Progenitor cell of endocrine pancreas (in vitro differentiated cells): Measurements from ENCODE around the gene PCDHA2. TPM values are rescaled to one million over a fixed set of nuclear protein-coding genes. Genes with fewer than 3 reads are reported as not detected.
A peak's percentile ranks its signal among the peaks of the same experiment; 100 is the strongest.

Experiments used
- DNase-seq: peaks from one replicate; pipeline ENCODE4 v3.0.0; 2021; ENCODE audit warnings: low spot score; ENCODE audit not compliant: unreplicated experiment
- H3K27ac Mint-ChIP-seq: 2 replicates; pipeline ENCODE4 v1.8.0; 2021; ENCODE audit warnings: mild to moderate bottlenecking, moderate library complexity, mixed read lengths
- H3K27me3 Mint-ChIP-seq: 2 replicates; pipeline ENCODE4 v1.8.0; 2021; ENCODE audit warnings: mixed read lengths
- H3K36me3 Mint-ChIP-seq: 2 replicates; pipeline ENCODE4 v1.8.0; 2022; ENCODE audit warnings: mixed read lengths; ENCODE audit not compliant: insufficient read depth
- H3K4me1 Mint-ChIP-seq: 2 replicates; pipeline ENCODE4 v1.8.0; 2021; ENCODE audit warnings: low read depth, mixed read lengths
- H3K4me3 Mint-ChIP-seq: 2 replicates; pipeline ENCODE4 v1.8.0; 2021; ENCODE audit warnings: low read depth, mild to moderate bottlenecking, moderate library complexity, mixed read lengths
- H3K9me3 Mint-ChIP-seq: 2 replicates; pipeline ENCODE4 v1.8.0; 2021; ENCODE audit warnings: low read depth, mixed read lengths
- CTCF ChIP-seq: fragments of 200-600 bp; sonication (generic); IDR thresholded peaks from one replicate; pipeline ENCODE4 v1.5.0; 2021; ENCODE audit warnings: antibody characterized with exemption, mild to moderate bottlenecking; ENCODE audit not compliant: unreplicated experiment
- total RNA-seq: library from RNA; stranded (reverse); gene quantifications from 2 replicates; pipeline ENCODE4 v1.2.1, GENCODE V29; 2021

Gene PCDHA2
- total RNA-seq, 1 donor from 2014 or later, result 5.6 TPM

GRCh38 chr5:140835622-140836510 lies 41.2 kb downstream of the PCDHA2 start:
- Mint-ChIP-seq H3K27me3 (no peaks in the 10 kb centered on the region), H3K4me3 (no peak overlapping the region), H3K36me3 (peaks cover 66% of the 10 kb centered on the region), H3K9me3 (peaks cover 35% of the 10 kb centered on the region), H3K27ac (no peak overlapping the region), H3K4me1 (no peaks in the 10 kb centered on the region)
- no peak for DNase-seq
- TF ChIP-seq CTCF, result no peak

- Mint-ChIP-seq H3K27ac (no peak within 1 kb of the TSS), H3K9me3 (peaks cover 27% of the 10 kb centered on the region), H3K4me3 (peak within 1 kb of the TSS; percentile 38), H3K27me3 (no peaks in the 10 kb centered on the region), H3K36me3 (peaks cover 51% of the 10 kb centered on the region), H3K4me1 (no peaks in the 10 kb centered on the region)
- TF ChIP-seq CTCF, result no peak
- DNase-seq, result no peak
These were observed 46.6 kb downstream of the PCDHA2 start, which contains the start of gene PCDHA8 for GRCh38 chr5:140840978-140841962. PCDHA8 (plus strand) TSS chr5:140841187; CDS start chr5:140841322, 135 bp downstream.

- no peaks in the 10 kb centered on the region for H3K27me3 Mint-ChIP-seq
- H3K4me3 Mint-ChIP-seq, result no peak overlapping the region
- no peak for DNase-seq
- TF ChIP-seq CTCF, result no peak
- H3K27ac Mint-ChIP-seq, result no peak overlapping the region
- peaks cover 58% of the 10 kb centered on the region for H3K36me3 Mint-ChIP-seq
- H3K4me1 Mint-ChIP-seq, result no peaks in the 10 kb centered on the region
- H3K9me3 Mint-ChIP-seq, result peaks cover 36% of the 10 kb centered on the region
These were observed 48.4 kb downstream of the PCDHA2 start for GRCh38 chr5:140842798-140843733.

Other genes starting within 250 kb of the PCDHA2 start
- gene EIF4EBP3, start 247.2 kb upstream of the PCDHA2 start, total RNA-seq, result 6.1 and 6.7 TPM in 2 replicates
- 31.8 and 34.6 TPM in 2 replicates for gene SRA1, start 237.4 kb upstream of the PCDHA2 start, total RNA-seq
- 47.8 and 53.6 TPM in 2 replicates for gene APBB3, start 230.3 kb upstream of the PCDHA2 start, total RNA-seq
- 67.3 and 69.2 TPM in 2 replicates for gene SLC35A4, start 230.0 kb upstream of the PCDHA2 start, total RNA-seq
- 0.36 TPM in 1 of 2 replicates, not detected in the other for gene CD14, start 161.7 kb upstream of the PCDHA2 start, total RNA-seq
- gene TMCO6, start 155.4 kb upstream of the PCDHA2 start, total RNA-seq, result 25.9 and 27.5 TPM in 2 replicates
- gene NDUFA2, start 147.2 kb upstream of the PCDHA2 start, total RNA-seq, result 62.4 and 63.9 TPM in 2 replicates
- 76.1 and 85.2 TPM in 2 replicates for gene IK, start 147.0 kb upstream of the PCDHA2 start, total RNA-seq
- gene WDR55, start 129.9 kb upstream of the PCDHA2 start, total RNA-seq, result 26.0 and 26.9 TPM in 2 replicates
- 3.1 and 4.0 TPM in 2 replicates for gene DND1, start 121.3 kb upstream of the PCDHA2 start, total RNA-seq
- gene HARS1, start 103.5 kb upstream of the PCDHA2 start, total RNA-seq, result 77.7 and 78.9 TPM in 2 replicates
- 44.7 and 47.5 TPM in 2 replicates for gene HARS2, start 103.4 kb upstream of the PCDHA2 start, total RNA-seq
- 67.6 and 67.7 TPM in 2 replicates for gene ZMAT2, start 94.4 kb upstream of the PCDHA2 start, total RNA-seq
- not detected in 2 replicates for gene PCDHA1, start 8.7 kb upstream of the PCDHA2 start, total RNA-seq
- 1.5 and 2.4 TPM in 2 replicates for gene PCDHA3, start 6.2 kb downstream of the PCDHA2 start, total RNA-seq
- gene PCDHA4, start 12.2 kb downstream of the PCDHA2 start, total RNA-seq, result 27.8 and 28.6 TPM in 2 replicates
- gene PCDHA5, start 26.8 kb downstream of the PCDHA2 start, total RNA-seq, result 3.4 and 4.4 TPM in 2 replicates
- 12.5 and 13.2 TPM in 2 replicates for gene PCDHA6, start 33.1 kb downstream of the PCDHA2 start, total RNA-seq
- 4.3 and 4.9 TPM in 2 replicates for gene PCDHA7, start 39.4 kb downstream of the PCDHA2 start, total RNA-seq
- gene PCDHA8, start 46.3 kb downstream of the PCDHA2 start, total RNA-seq, result 4.9 and 5.1 TPM in 2 replicates
- 3.4 and 3.8 TPM in 2 replicates for gene PCDHA9, start 53.5 kb downstream of the PCDHA2 start, total RNA-seq
- gene PCDHA10, start 61.0 kb downstream of the PCDHA2 start, total RNA-seq, result 18.3 and 19.2 TPM in 2 replicates
- 10.0 and 10.5 TPM in 2 replicates for gene PCDHA11, start 74.1 kb downstream of the PCDHA2 start, total RNA-seq
- 12.9 and 13.7 TPM in 2 replicates for gene PCDHA12, start 80.5 kb downstream of the PCDHA2 start, total RNA-seq
- gene PCDHA13, start 87.3 kb downstream of the PCDHA2 start, total RNA-seq, result 3.5 and 3.9 TPM in 2 replicates
- 7.7 and 8.9 TPM in 2 replicates for gene PCDHAC1, start 131.4 kb downstream of the PCDHA2 start, total RNA-seq
- 1.8 and 1.9 TPM in 2 replicates for gene PCDHAC2, start 171.6 kb downstream of the PCDHA2 start, total RNA-seq